ENCODE data around the gene CDH4.
"Not testable (repeated sequence)": the region's sequence is repeated elsewhere in the genome, so short reads cannot be mapped to it uniquely, and the experiment has no call there.

Gene CDH4

DNA sequence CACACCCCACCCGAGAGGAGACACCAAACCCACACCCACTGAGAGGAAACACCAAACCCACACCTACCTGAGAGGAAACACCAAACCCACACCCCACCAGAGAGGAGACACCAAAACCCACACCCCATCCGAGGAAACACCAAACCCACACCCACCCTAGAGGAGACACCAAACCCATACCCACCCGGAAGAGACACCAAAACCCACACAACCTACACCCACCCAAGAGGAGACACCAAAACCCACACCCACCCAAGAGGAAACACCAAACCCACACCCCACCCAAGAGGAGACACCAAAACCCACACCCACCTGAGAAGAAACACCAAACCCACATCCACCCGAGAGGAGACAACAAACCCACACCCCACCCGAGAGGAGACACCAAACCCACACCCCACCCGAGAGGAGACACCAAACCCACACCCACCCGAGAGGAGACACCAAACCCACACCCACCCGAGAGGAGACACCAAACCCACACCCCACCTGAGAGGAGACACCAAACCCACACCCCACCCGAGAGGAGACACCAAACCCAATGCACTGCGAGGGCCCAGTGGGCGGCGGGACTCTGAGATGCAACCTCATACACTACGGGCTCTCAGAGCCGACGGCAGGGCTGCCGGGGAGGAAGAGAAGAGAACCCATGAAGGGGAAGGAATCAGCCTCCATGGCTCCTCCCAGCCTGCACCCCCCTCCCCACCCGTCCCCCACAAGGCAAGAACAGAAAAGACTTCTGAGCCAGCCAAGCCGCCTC, 730.3 kb downstream of the CDH4 start:
- TF ChIP-seq ZNF221 (tag by site-specific recombination; IDR thresholded peaks at IDR 0.05; ENCODE audit: borderline replicate concordance): no peak
- no peak for TF ChIP-seq HOXD13 (CRISPR knock-in tag; IDR thresholded peaks at IDR 0.05; ENCODE audit: borderline replicate concordance)
- TF ChIP-seq, protein P1, sequence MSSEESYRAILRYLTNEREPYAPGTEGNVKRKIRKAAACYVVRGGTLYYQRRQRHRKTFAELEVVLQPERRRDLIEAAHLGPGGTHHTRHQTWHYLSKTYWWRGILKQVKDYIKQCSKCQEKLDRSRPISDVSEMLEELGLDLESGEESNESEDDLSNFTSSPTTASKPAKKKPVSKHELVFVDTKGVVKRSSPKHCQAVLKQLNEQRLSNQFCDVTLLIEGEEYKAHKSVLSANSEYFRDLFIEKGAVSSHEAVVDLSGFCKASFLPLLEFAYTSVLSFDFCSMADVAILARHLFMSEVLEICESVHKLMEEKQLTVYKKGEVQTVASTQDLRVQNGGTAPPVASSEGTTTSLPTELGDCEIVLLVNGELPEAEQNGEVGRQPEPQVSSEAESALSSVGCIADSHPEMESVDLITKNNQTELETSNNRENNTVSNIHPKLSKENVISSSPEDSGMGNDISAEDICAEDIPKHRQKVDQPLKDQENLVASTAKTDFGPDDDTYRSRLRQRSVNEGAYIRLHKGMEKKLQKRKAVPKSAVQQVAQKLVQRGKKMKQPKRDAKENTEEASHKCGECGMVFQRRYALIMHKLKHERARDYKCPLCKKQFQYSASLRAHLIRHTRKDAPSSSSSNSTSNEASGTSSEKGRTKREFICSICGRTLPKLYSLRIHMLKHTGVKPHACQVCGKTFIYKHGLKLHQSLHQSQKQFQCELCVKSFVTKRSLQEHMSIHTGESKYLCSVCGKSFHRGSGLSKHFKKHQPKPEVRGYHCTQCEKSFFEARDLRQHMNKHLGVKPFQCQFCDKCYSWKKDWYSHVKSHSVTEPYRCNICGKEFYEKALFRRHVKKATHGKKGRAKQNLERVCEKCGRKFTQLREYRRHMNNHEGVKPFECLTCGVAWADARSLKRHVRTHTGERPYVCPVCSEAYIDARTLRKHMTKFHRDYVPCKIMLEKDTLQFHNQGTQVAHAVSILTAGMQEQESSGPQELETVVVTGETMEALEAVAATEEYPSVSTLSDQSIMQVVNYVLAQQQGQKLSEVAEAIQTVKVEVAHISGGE (tag by site-specific recombination; conservative IDR thresholded peaks at IDR 0.05; ENCODE audit: low read depth): no peak
- no peak for TF ChIP-seq ZNF433 (tag by site-specific recombination; IDR thresholded peaks at IDR 0.05; ENCODE audit: low read depth)
- no peak for TF ChIP-seq GFI1B (tag by site-specific recombination; IDR thresholded peaks at IDR 0.05)
- TF ChIP-seq ZNF777 (tag by site-specific recombination; IDR thresholded peaks at IDR 0.05; ENCODE audit: borderline replicate concordance): no peak
- TF ChIP-seq ZIC2 (tag by site-specific recombination; IDR thresholded peaks at IDR 0.05): no peak
- peak; percentile 55; the same call in 1 of the 2 replicates for TF ChIP-seq EGR2 (tag by site-specific recombination; IDR thresholded peaks at IDR 0.05; ENCODE audit: low read depth)
- TF ChIP-seq MEIS1 (CRISPR knock-in tag; IDR thresholded peaks at IDR 0.05; ENCODE audit: borderline replicate concordance): no peak
- TF ChIP-seq KLF1 (tag by site-specific recombination; IDR thresholded peaks at IDR 0.05): peak; percentile 71
- TF ChIP-seq ZNF776 (tag by site-specific recombination; IDR thresholded peaks at IDR 0.05; ENCODE audit: borderline replicate concordance): no peak
- TF ChIP-seq ZNF529 (tag by site-specific recombination; IDR thresholded peaks at IDR 0.05; ENCODE audit: insufficient replicate concordance): no peak
- Histone ChIP-seq H3K36me3 (ENCODE audit: control insufficient read depth in 2 of 2, insufficient read depth in 1 of 2, low read length in 2 of 2) (peaks cover 0 to 44% of the 10 kb centered on the region in 2 experiments; a peak in 1 of 3 replicates), H3K9me3 (ENCODE audit: control insufficient read depth, insufficient read depth, low read depth, low read length) (no peaks in the 10 kb centered on the region), H3K4me3 (ENCODE audit: low read depth, low read length) (no peak overlapping the region), H3K4me1 (ENCODE audit: control insufficient read depth, insufficient read depth, low read length) (no peaks in the 10 kb centered on the region), H3K27ac (ENCODE audit: extremely low read depth, low read depth, low read length) (no peak overlapping the region)
- POLR2A ChIA-PET: no interaction called here
- CTCF ChIA-PET: no interaction called here

DNA sequence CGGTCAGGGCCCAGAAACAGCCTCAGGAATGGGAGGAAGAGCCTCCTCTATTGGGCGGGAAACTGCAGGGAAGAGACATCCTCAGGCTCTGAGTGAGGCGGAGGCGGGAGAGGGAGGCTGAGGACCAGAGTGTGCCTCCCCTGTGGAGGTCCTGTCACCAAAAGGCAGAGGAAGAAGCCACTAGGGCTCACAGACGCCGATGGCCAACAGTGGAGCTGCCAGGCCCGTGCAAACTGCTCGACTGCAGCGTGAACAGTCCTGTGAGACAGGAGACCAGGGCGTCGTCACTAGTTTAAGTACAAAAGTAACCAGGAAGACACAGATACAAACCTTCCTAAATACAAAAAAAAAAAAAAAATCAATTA, 730.9 kb downstream of the CDH4 start:
- H3K4me1 ChIP-seq (ENCODE audit: control insufficient read depth, insufficient read depth, low read length): no peaks in the 10 kb centered on the region
- H3K4me3 ChIP-seq (ENCODE audit: low read depth, low read length): no peak overlapping the region
- no peaks in the 10 kb centered on the region for H3K9me3 ChIP-seq (ENCODE audit: control insufficient read depth, insufficient read depth, low read depth, low read length)
- H3K36me3 ChIP-seq (ENCODE audit: control insufficient read depth in 2 of 2, insufficient read depth in 1 of 2, low read length in 2 of 2): peaks cover 0 to 50% of the 10 kb centered on the region in 2 experiments; a peak in 1 of 3 replicates
- no peak for TF ChIP-seq ZNF510 (tag by site-specific recombination; IDR thresholded peaks at IDR 0.05; ENCODE audit: insufficient replicate concordance)
- 0 out of 2 replicates have a peak, but pooled peaks have one; percentile 15 for TF ChIP-seq ZFHX2 (tag by site-specific recombination; conservative IDR thresholded peaks at IDR 0.05)
- H3K27ac ChIP-seq (ENCODE audit: extremely low read depth, low read depth, low read length): no peak overlapping the region
- CTCF ChIA-PET: interaction anchor here (0.6 kb wide), 1 partner anchor 273 kb away, joined by 3 read pairs; no protein-coding TSS in a partner anchor
- POLR2A ChIA-PET: no interaction called here

DNA sequence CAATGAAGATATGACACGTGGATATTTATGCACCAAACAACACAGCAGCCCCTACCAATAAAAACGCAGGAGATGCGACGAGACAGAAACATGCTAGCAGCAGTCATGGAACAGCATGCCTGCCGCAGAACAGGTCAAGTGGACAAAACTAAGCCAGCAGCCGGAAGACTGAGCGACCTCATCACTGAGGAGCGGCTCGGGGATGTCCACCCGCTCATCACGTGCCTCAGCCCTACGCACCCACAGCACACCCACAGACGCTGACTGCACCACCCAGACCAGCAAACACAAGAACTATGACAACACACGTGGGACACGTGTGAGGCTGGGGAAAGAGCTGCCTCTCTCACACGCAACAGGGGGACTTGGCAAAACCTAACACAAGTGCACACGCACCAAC, 731.9 kb downstream of the CDH4 start:
- no peak overlapping the region for H3K4me3 ChIP-seq (ENCODE audit: low read depth, low read length)
- no peaks in the 10 kb centered on the region for H3K9me3 ChIP-seq (ENCODE audit: control insufficient read depth, insufficient read depth, low read depth, low read length)
- H3K27ac ChIP-seq (ENCODE audit: extremely low read depth, low read depth, low read length): no peak overlapping the region
- no peak for TF ChIP-seq SP3 (tag by site-specific recombination; IDR thresholded peaks at IDR 0.05)
- TF ChIP-seq, protein P1 (tag by site-specific recombination; conservative IDR thresholded peaks at IDR 0.05; ENCODE audit: low read depth): no peak
- TF ChIP-seq, protein P2, sequence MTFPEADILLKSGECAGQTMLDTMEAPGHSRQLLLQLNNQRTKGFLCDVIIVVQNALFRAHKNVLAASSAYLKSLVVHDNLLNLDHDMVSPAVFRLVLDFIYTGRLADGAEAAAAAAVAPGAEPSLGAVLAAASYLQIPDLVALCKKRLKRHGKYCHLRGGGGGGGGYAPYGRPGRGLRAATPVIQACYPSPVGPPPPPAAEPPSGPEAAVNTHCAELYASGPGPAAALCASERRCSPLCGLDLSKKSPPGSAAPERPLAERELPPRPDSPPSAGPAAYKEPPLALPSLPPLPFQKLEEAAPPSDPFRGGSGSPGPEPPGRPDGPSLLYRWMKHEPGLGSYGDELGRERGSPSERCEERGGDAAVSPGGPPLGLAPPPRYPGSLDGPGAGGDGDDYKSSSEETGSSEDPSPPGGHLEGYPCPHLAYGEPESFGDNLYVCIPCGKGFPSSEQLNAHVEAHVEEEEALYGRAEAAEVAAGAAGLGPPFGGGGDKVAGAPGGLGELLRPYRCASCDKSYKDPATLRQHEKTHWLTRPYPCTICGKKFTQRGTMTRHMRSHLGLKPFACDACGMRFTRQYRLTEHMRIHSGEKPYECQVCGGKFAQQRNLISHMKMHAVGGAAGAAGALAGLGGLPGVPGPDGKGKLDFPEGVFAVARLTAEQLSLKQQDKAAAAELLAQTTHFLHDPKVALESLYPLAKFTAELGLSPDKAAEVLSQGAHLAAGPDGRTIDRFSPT (tag by site-specific recombination; IDR thresholded peaks at IDR 0.05): no peak
- TF ChIP-seq ZFHX2 (tag by site-specific recombination; conservative IDR thresholded peaks at IDR 0.05): peak; percentile 68
- TF ChIP-seq ZNF660 (tag by site-specific recombination; IDR thresholded peaks at IDR 0.05): no peak
- no peak for TF ChIP-seq ZNF621 (tag by site-specific recombination; IDR thresholded peaks at IDR 0.05)
- TF ChIP-seq EGR2 (tag by site-specific recombination; IDR thresholded peaks at IDR 0.05; ENCODE audit: low read depth): peak; percentile 50; the same call in 1 of the 2 replicates
- ChIA-PET CTCF (no interaction called here), POLR2A (no interaction called here)
- H3K4me1 ChIP-seq (ENCODE audit: control insufficient read depth, insufficient read depth, low read length): no peaks in the 10 kb centered on the region
- peaks cover 0 to 56% of the 10 kb centered on the region in 2 experiments; a peak in 1 of 3 replicates for H3K36me3 ChIP-seq (ENCODE audit: control insufficient read depth in 2 of 2, insufficient read depth in 1 of 2, low read length in 2 of 2)

DNA sequence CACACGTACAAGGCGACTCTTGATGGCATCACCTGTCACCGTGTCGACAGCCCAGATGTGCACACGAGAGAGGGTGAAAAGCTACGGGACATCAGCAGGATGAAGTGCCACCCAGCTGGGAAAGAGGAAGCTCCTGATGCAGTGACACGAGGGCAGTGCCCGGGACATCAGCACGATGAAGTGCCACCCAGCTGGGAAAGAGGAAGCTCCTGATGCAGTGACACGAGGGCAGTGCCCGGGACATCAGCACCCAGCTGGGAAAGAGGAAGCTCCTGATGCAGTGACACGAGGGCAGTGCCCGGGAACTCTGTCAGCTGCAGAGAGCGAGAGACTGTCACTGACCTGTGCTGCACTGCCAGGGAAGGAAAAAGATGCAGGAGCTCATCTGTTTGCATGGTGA, 732.4 kb downstream of the CDH4 start:
- peaks cover 0 to 55% of the 10 kb centered on the region in 2 experiments; a peak in 1 of 3 replicates for H3K36me3 ChIP-seq (ENCODE audit: control insufficient read depth in 2 of 2, insufficient read depth in 1 of 2, low read length in 2 of 2)

More for the DNA sequence above, 732.4 kb downstream of the CDH4 start:
- H3K4me1 ChIP-seq (ENCODE audit: control insufficient read depth, insufficient read depth, low read length); CTCF ChIA-PET; H3K27ac ChIP-seq (ENCODE audit: extremely low read depth, low read depth, low read length); H3K4me3 ChIP-seq (ENCODE audit: low read depth, low read length); H3K9me3 ChIP-seq (ENCODE audit: control insufficient read depth, insufficient read depth, low read depth, low read length): not testable (repeated sequence)
- POLR2A ChIA-PET: interaction anchor here (0.6 kb wide), 1 partner anchor 32 kb away, joined by 3 read pairs; no protein-coding TSS in a partner anchor
